Hematopoietic multipotent progenitor cell treated with erythropoietin and hydrocortisone succinate and interleukin-3 and kit ligand, for 6 days (in vitro differentiated cells): Measurements from ENCODE around the gene PIP5K1A.
"Not testable (repeated sequence)": the region's sequence is repeated elsewhere in the genome, so short reads cannot be mapped to it uniquely, and the experiment has no call there.

Source experiments
- DNase-seq: peaks from one replicate; pipeline ENCODE4 v3.0.0-alpha.2; 2015

Gene PIP5K1A

GRCh38 chr1:151193856-151194255 lies 4.5 kb upstream of the PIP5K1A start:
- no peak for DNase-seq

- peak; percentile 66 for DNase-seq
Observed at GRCh38 chr1:151194894-151195594, 3.3 kb upstream of the PIP5K1A start.

- peak; percentile 93 for DNase-seq
Observed at GRCh38 chr1:151196292-151196800, 2.0 kb upstream of the PIP5K1A start.

- peak; percentile 71 for DNase-seq
Observed at GRCh38 chr1:151197863-151198253, 494 bp upstream of the PIP5K1A start.

- peak; percentile 37 for DNase-seq
Observed at GRCh38 chr1:151199873-151200581, 1.7 kb downstream of the PIP5K1A start.

GRCh38 chr1:151205381-151205965 lies 7.1 kb downstream of the PIP5K1A start:
- not testable (repeated sequence) for DNase-seq

- DNase-seq, result no peak
Observed at GRCh38 chr1:151210830-151211229, 12.5 kb downstream of the PIP5K1A start.

GRCh38 chr1:151211972-151212705 lies 13.8 kb downstream of the PIP5K1A start:
- DNase-seq, result no peak

- DNase-seq, result no peak
Observed at GRCh38 chr1:151213560-151213959, 15.2 kb downstream of the PIP5K1A start.

- no peak for DNase-seq
Observed at GRCh38 chr1:151221616-151222015, 23.3 kb downstream of the PIP5K1A start.

- DNase-seq, result no peak
Observed at GRCh38 chr1:151222130-151222529, 23.8 kb downstream of the PIP5K1A start.

GRCh38 chr1:151235235-151235634 lies 36.9 kb downstream of the PIP5K1A start:
- DNase-seq, result no peak

- no peak for DNase-seq
Observed at GRCh38 chr1:151237678-151238466, 39.5 kb downstream of the PIP5K1A start.

- no peak for DNase-seq
Observed at GRCh38 chr1:151238467-151238739, 40.1 kb downstream of the PIP5K1A start.

- no peak for DNase-seq
Observed at GRCh38 chr1:151242442-151242841, 44.1 kb downstream of the PIP5K1A start.

GRCh38 chr1:151243683-151244216 lies 45.4 kb downstream of the PIP5K1A start:
- no peak for DNase-seq

GRCh38 chr1:151246786-151247185 lies 48.4 kb downstream of the PIP5K1A start:
- no peak for DNase-seq

- peak; percentile 96 for DNase-seq
Observed at GRCh38 chr1:151251656-151252470, 53.5 kb downstream of the PIP5K1A start.

GRCh38 chr1:151254217-151255213 lies 56.2 kb downstream of the PIP5K1A start, which contains the start of gene PSMD4:
Gene PSMD4, plus strand, starts transcription at chr1:151254734. Its CDS starts 49 bp downstream, at chr1:151254783.
- DNase-seq, result peak; percentile 99

GRCh38 chr1:151255381-151255780 lies 57.0 kb downstream of the PIP5K1A start:
- DNase-seq, result peak; percentile 20
